ENCODE measurements around the gene INPP4A.
"Not testable (repeated sequence)": the region's sequence is repeated elsewhere in the genome, so short reads cannot be mapped to it uniquely, and the experiment has no call there.

The INPP4A gene

DNA sequence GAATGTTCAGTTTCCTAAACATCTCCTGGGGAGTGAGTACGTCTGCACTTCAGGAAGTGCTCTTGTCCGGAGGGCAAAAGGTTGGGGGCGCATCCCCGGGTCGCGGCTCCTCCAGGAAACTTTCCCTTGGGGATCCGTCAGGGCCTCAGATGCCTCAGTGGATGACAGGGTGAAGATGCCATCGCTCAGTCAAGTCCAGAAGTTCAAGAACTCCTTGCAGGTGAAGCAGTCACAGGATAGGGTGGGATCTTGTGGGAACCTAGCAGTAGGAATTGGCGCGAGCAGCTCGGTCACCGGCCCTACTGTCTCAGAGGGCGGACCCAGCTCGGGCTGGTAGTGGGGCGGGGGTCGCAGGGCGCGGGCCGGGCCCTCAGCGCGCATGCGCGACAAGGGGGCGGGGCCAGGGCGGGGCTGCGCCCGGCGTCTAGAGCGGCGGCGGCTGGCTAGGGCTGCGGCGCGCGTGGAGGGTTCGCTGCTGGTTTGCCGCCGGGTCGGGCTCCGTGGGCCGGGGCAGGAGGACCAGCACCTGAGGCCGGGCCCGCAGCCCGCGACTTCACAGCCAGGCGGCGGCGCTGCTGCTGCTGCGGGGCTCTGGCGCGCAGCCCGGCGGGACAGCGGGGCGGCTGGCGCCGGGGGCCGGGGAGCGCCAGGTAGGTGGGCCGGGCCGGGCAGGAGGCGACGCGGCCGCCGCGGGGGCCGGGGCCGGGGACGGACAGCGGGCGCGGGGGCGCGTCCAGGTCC lies at the start of gene INPP4A:
Gene INPP4A, plus strand, starts transcription at position 423 of the 741 bp plus-strand sequence. CDS start 75,191 bp downstream, outside the sequence.
- peak; percentile 62 to 83 (median 76) for DNase-seq

DNA sequence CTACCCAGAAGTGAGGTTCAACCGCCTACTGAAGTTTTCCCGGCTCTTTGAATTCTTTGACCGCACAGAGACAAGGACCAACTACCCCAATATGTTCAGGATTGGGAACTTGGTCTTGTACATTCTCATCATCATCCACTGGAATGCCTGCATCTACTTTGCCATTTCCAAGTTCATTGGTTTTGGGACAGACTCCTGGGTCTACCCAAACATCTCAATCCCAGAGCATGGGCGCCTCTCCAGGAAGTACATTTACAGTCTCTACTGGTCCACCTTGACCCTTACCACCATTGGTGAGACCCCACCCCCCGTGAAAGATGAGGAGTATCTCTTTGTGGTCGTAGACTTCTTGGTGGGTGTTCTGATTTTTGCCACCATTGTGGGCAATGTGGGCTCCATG lies 48.7 kb upstream of the INPP4A start:
- DNase-seq, result no peak

GRCh38 chr2:98396745-98397355 lies 47.8 kb upstream of the INPP4A start:
- DNase-seq, result no peak

DNA sequence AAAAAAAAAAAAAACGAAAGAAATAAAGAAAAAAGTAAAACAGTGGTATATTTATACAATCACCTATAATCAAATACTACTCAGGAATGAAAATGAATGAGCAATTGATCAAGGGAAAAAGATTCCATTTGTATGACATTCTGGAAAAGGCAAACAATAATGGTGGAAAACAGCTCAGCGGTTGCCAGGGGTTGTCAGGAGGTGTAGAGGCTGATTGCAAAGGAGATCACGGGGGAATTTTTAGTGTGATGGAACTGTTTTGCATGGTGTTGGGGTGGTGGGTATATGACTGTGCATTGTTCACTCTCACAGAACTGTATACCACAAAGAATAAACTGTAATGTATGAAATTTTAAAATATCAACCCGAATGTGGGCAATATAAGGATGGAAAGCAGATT lies 45.5 kb upstream of the INPP4A start:
- DNase-seq, result no peak

DNA sequence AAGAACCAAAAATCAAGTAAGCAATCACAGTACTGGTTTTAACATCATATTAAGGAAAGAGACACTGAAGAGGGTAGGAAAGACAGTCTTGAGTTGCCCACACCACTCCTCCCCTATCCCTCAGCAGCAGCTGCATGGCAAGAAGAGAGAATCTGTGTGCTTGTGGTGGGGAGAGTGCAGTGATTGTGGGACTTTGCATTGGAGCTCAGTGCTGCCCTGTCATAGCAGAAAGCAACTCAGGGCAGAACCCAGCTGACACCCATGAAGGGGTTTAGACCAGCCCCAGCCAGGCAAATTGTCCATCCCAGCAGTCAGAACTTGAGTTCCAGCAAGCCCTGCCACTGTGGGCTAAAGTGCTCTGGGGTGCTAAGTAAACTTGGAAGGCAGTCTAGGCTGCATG lies 40.8 kb upstream of the INPP4A start:
- DNase-seq, result no peak

GRCh38 chr2:98404556-98405250 lies 40.0 kb upstream of the INPP4A start:
- DNase-seq, result no peak

DNA sequence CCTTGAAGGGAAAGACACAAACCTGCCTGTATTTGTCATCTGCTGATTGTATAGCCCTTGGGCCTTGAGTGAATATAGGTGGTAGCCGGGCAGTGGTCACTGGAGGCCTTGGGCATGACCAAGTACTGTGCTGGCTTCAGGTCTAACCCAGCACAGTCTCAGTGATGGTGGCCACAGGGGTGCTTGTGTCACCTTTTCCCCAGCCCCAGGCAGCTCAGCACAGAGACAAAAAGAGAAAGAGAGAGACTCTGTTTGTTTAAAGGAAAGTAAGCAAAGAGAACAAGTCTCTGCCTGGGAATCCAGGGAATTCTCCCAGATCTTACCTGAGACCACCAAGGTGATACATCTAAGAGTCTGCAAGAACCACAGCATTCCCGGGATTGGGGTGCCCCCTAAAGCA lies 39.4 kb upstream of the INPP4A start:
- no peak for DNase-seq

DNA sequence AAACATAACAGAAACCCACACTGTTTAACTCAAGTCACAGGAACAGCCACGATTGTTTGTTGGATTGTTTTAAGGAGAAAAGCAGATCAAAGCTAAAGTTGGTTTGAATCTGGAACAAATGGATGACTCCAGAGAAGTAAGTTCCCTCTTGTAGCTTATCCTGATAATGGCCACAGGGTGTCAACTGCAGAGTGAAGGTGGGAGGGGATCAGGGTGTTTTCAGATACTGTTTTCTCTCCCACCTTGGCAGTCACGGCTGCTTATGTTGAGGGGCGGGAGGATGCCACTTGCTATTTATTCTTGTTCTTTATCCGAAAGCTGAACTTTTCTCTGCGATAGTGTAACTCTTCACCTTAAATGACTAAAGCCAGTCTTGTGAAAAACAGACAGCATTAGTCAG lies 36.5 kb upstream of the INPP4A start:
- no peak for DNase-seq

DNA sequence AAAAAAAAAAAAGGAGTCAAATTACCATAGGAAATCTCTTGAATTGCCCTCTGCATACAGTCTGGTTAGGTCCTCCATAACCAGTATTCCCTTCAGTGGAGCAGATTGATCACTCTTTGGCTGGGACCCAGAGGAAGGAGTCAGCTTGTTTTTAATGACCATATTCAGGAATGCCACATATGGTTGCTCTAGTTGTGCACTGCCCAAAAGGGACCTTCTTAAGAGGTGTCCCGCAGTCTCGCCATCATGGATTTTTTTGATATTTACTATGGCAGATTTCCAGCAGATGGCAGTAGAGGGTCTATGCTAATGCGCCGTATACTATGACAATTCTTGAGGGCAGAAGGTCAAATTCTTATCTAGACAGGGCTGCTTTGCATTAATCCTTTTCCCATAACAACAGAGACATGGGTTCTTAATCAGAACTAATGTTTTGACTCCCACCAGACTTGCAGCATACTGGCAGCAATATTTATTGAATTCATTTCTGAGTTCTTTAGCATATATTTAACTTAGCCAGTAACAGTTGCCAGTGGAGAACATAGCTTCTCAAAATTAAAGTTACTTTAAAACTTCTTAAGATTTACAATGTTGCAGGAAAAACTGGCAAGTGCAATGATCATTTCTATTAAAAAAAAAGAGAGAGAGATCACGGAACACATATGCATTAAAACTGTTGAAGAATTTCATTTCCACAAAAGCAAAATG lies 31.8 kb upstream of the INPP4A start:
- DNase-seq, result peak; percentile 20 to 84 (median 32)

GRCh38 chr2:98414246-98414645 lies 30.4 kb upstream of the INPP4A start:
- DNase-seq, result not testable (repeated sequence)

GRCh38 chr2:98415719-98416248 lies 28.9 kb upstream of the INPP4A start:
- not testable (repeated sequence) for DNase-seq

- no peak for DNase-seq
These were observed 28.1 kb upstream of the INPP4A start for GRCh38 chr2:98416383-98417159.

- DNase-seq, result no peak
These were observed 25.1 kb upstream of the INPP4A start for GRCh38 chr2:98419544-98419943.

GRCh38 chr2:98419977-98420725 lies 24.5 kb upstream of the INPP4A start:
- DNase-seq, result no peak

DNA sequence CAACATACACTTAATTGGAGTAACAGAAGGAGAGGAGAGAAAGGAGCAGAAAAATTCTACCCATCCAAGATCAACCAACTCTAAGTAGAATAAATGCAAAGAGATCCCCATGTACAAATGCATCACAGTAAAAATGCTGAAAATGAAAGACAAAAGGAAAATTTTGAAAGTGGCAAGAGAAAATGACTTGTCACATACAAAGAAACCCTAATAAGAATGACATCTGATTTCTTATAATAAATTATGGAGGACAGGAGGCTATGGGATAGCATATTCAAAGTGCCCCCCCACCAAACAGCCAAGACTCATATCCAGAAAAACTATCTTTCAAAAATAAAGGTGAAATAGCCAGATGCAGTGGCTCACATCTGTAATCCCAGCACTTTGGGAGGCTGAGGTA lies 22.2 kb upstream of the INPP4A start:
- no peak for DNase-seq

DNA sequence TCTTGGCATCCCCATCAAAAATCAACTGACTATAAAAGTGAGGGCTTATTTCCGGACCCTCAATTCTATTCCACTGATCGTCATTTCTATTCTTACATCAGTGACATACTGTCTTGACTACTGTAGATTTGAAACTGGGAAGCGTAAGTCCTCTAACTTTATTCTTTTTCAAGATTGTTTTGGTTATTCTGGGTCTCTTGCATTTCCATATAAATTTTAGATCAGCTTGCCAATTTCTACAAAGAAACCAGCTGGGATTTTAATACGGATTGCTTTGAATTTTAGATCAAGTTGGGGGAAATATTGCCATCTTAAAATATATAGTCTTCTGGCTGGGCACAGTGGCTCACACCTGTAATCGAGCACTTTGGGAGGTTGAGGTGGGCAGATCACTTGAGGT lies 17.9 kb upstream of the INPP4A start:
- DNase-seq, result no peak

- no peak for DNase-seq
These were observed 12.5 kb upstream of the INPP4A start for GRCh38 chr2:98432145-98432544.

DNA sequence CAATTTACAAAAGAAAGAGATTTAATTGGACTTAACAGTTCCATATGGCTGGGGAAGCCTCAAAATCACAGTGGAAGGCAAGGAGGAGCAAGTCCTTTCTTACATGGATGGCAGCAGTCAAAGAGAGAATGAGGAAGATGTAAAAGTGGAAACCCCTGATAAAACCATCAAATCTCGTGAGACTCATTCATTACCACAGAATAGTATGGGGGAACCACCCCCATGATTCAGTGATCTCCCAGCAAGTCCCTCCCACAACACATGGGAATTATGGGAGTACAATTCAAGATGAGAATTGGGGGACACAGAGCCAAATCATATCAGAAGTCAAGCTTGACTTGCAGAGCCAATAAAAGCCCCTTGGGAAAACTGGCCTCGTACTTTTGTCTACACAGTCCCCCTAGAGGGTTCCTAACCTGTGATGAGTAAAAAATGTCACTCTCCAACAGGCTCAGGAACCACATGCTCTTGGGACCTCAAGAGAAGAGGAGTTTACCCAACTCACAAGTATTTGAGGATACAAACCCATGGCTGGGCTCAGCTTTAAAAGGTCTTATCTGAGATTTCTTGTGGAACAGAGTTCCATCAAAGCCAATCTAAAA lies 11.2 kb upstream of the INPP4A start:
- no peak for DNase-seq

GRCh38 chr2:98434492-98434891 lies 10.2 kb upstream of the INPP4A start:
- no peak for DNase-seq

GRCh38 chr2:98435670-98436069 lies 9.0 kb upstream of the INPP4A start:
- not testable (repeated sequence) for DNase-seq

- no peak for DNase-seq
These were observed 7.9 kb upstream of the INPP4A start for GRCh38 chr2:98436734-98437133.
